BJ (cell line): ENCODE measurements around the gene ZBTB26. TPM values are rescaled to one million over a fixed set of nuclear protein-coding genes. Genes with fewer than 3 reads are reported as not detected.
"Not testable (repeated sequence)": the region's sequence is repeated elsewhere in the genome, so short reads cannot be mapped to it uniquely, and the experiment has no call there.

Experiments
- CTCF ChIA-PET: fragments of 350-600 bp; formaldehyde crosslinking; extraction: SDS; loops from one replicate; lab custom pipeline; 2021; ENCODE audit warnings: antibody characterized with exemption, inconsistent platforms; lab: Yijun Ruan, JAX
- POLR2A ChIA-PET: fragments of 300-600 bp; sonication (Branson Sonifier 250); formaldehyde crosslinking; extraction: SDS; loops from one replicate; lab custom pipeline; 2021; ENCODE audit warnings: antibody characterized with exemption; lab: Charles Lee
- DNase-seq: peaks from one replicate; pipeline ENCODE4 v3.0.0-alpha.2; 2011; ENCODE audit warnings: low read depth
- H3K27me3 ChIP-seq: 2 replicates; pipeline ENCODE4 v1.6.0; 2011; ENCODE audit warnings: low read length; ENCODE audit not compliant: control insufficient read depth, insufficient read depth
- H3K36me3 ChIP-seq: 2 replicates; pipeline ENCODE4 v1.5.1; 2011; ENCODE audit warnings: low read length; ENCODE audit not compliant: control insufficient read depth, insufficient read depth
- H3K4me3 ChIP-seq: 2 replicates; pipeline ENCODE4 v1.5.1; 2011; ENCODE audit warnings: low read depth, mild to moderate bottlenecking, control low read depth, low read length
- CTCF ChIP-seq: IDR thresholded peaks from 2 replicates; pipeline ENCODE4 v1.5.1; 2011; ENCODE audit warnings: low read depth, mild to moderate bottlenecking, control low read depth, inconsistent platforms, low read length, moderate library complexity; ENCODE audit not compliant: insufficient read depth
- polyA plus RNA-seq: library from polyadenylated mRNA; depleted of rRNA; stranded (reverse); fragments of >200 nt; gene quantifications from 2 replicates; pipeline ENCODE4 v1.2.3, GENCODE V29; 2011

ZBTB26 gene
- polyA plus RNA-seq, 1 experiment = 4.4 TPM

DNA sequence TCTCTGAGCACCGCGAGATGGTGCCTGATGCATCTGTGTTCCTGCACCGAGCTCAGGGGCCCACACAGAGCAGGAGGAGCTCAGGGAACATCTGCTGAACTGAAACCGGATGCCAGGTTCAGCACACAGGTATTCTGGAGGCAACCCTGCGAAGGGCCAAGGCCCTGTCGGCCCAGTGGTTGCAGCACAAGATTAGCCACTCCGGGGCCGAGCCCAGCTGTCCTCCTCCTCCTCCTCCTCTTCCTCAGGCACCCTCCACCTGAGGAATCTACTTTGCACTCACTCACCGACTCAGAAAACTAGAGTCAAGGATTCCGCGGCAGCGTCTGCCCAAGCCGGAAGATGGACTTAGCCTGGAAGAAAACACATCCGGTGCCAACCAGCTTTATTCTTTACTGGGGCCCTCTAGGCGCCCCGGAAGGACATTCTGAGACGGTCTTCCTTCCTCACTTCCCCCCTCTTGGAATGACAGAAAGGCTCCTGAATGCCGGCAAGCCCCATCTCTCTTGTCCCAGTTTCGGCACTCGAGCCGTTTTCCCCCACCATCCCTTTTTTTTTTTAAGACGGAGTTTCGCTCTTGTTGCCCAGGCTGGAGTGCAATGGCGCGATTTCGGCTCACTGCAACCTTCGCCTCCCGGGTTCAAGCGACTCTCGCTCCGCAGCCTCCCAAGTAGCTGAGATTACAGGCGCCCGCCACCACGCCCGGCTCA, 18.2 kb downstream of the ZBTB26 start, which contains the start of gene ZBTB6:
TSS of gene ZBTB6 (minus strand) at position 360 of the 710 bp plus-strand sequence. CDS start 1,251 bp downstream, outside the sequence.
- Histone ChIP-seq H3K27me3 (no peaks in the 10 kb centered on the region), H3K4me3 (peak within 1 kb of the TSS; percentile 97), H3K36me3 (peaks cover 8% of the 10 kb centered on the region)
- TF ChIP-seq CTCF = no peak
- POLR2A ChIA-PET = interaction anchor here (0.6 to 1.2 kb wide), 4 partner anchors 17 to 78 kb away, joined by 3 to 10 read pairs (median 5); partner anchors contain the start of genes RABGAP1 and ZBTB26
- CTCF ChIA-PET = no interaction called here
- peak; percentile 49 for DNase-seq

DNA sequence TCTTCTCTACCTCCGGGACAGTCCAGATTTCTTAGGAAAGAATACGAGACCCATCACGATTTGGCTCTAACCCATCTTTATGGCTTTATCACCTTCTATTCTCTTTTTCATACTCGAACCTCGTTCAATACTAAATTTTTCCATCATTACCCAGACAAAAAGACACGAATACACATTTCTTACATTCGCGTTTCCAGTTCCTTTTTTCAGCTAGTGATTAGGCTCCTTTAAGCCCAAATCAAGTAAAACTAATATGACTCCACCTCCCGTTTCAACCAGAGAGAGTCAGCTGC, 18.7 kb downstream of the ZBTB26 start:
- CTCF ChIA-PET = interaction anchor here (1.4 to 1.6 kb wide), 2 partner anchors 10 kb away, joined by 3 read pairs; no protein-coding TSS in a partner anchor
- no peak for TF ChIP-seq CTCF
- no peak for DNase-seq
- POLR2A ChIA-PET = interaction anchor here (0.6 to 1.2 kb wide), 2 partner anchors 16 to 19 kb away, joined by 3 to 5 read pairs; partner anchors contain the start of gene ZBTB26
- Histone ChIP-seq H3K36me3 (peaks cover 8% of the 10 kb centered on the region), H3K4me3 (peak overlapping the region; percentile 97), H3K27me3 (no peaks in the 10 kb centered on the region)

- DNase-seq, H3K27me3 ChIP-seq, H3K36me3 ChIP-seq, H3K4me3 ChIP-seq, CTCF ChIA-PET: not testable (repeated sequence)
- POLR2A ChIA-PET = interaction anchor here (0.7 kb wide), 2 partner anchors 169 to 1184 kb away, joined by 3 read pairs; no protein-coding TSS in a partner anchor
These were observed 25.2 kb downstream of the ZBTB26 start for GRCh38 chr9:122906122-122906521.

- no peak for TF ChIP-seq CTCF
- Histone ChIP-seq H3K36me3 (peaks cover 1% of the 10 kb centered on the region), H3K27me3 (no peaks in the 10 kb centered on the region), H3K4me3 (peak within 1 kb of the TSS; percentile 61)
- ChIA-PET POLR2A (interaction anchor here (0.7 kb wide), 1 partner anchor 1183 kb away, joined by 3 read pairs; no protein-coding TSS in a partner anchor), CTCF (interaction anchor here (1.3 to 1.5 kb wide), 2 partner anchors 12 to 86 kb away, joined by 3 to 4 read pairs; no protein-coding TSS in a partner anchor)
- DNase-seq = peak; percentile 99
These were observed 26.2 kb downstream of the ZBTB26 start, which contains the start of gene RC3H2 for GRCh38 chr9:122904823-122905710. Gene RC3H2 (minus strand): TSS chr9:122905359. CDS start chr9:122897509, 7,850 bp downstream.

DNA sequence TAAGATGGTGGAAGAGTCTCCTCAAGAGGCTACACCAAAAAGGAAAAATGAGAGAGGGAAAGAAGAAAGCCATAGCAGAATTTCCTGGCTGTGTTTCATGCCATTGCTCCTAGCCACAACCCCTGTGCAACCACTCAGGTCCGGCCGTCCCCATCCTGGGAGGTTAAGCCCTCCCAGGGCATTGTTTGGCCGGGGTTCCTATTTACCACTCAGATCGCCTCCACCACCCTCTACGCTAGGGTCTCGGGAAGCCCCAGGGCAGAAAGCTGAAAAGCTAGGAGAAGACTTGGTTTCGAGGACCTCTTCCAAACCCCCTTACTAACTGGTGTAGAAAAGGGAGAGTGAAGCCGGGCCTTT, 26.9 kb downstream of the ZBTB26 start:
- Histone ChIP-seq H3K27me3 (no peaks in the 10 kb centered on the region), H3K36me3 (no peaks in the 10 kb centered on the region; the same call in 1 of the 2 replicates), H3K4me3 (peak overlapping the region; percentile 61)
- no peak for DNase-seq
- no peak for TF ChIP-seq CTCF
- POLR2A ChIA-PET = no interaction called here
- CTCF ChIA-PET = interaction anchor here (0.7 to 1.5 kb wide), 3 partner anchors 13 to 87 kb away, joined by 3 to 4 read pairs (median 3); no protein-coding TSS in a partner anchor
